Astrocyte (in vitro differentiated cells and primary cell): ENCODE measurements around the gene CKAP2.
"Not testable (repeated sequence)": the region's sequence is repeated elsewhere in the genome, so short reads cannot be mapped to it uniquely, and the experiment has no call there.

Experiments used
- EZH2 ChIP-seq: IDR thresholded peaks from 2 replicates; pipeline ENCODE4 v1.6.1; 2012; ENCODE audit warnings: mild to moderate bottlenecking, low read length, inconsistent platforms; ENCODE audit not compliant: insufficient read depth
- TF ChIP-seq, protein P1 (sequence below): IDR thresholded peaks from 2 replicates; pipeline ENCODE4 v1.5.1; 2011; ENCODE audit warnings: low read depth, mild to moderate bottlenecking, inconsistent platforms, low read length, moderate library complexity; ENCODE audit not compliant: insufficient read depth

DNA sequence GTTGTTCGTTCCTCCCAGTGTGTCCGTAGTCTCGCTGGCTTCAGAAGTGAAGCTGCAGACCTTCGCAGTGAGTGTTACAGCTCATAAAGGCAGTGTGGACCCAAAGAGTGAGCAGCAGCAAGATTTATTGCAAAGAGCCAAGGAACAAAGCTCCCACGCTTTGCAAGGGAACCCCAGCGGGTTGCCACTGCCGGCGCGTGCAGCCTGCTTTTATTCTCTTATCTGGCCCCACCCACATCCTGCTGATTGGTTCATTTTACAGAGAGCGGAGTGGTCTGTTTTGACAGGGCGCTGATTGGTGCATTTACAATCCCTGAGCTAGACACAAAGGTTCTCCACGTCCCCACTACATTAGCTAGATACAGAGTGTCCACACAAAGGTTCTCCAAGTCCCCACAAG, 47.8 kb upstream of the CKAP2 start:
- TF ChIP-seq, protein P1, sequence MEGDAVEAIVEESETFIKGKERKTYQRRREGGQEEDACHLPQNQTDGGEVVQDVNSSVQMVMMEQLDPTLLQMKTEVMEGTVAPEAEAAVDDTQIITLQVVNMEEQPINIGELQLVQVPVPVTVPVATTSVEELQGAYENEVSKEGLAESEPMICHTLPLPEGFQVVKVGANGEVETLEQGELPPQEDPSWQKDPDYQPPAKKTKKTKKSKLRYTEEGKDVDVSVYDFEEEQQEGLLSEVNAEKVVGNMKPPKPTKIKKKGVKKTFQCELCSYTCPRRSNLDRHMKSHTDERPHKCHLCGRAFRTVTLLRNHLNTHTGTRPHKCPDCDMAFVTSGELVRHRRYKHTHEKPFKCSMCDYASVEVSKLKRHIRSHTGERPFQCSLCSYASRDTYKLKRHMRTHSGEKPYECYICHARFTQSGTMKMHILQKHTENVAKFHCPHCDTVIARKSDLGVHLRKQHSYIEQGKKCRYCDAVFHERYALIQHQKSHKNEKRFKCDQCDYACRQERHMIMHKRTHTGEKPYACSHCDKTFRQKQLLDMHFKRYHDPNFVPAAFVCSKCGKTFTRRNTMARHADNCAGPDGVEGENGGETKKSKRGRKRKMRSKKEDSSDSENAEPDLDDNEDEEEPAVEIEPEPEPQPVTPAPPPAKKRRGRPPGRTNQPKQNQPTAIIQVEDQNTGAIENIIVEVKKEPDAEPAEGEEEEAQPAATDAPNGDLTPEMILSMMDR, result not testable (repeated sequence)
- not testable (repeated sequence) for TF ChIP-seq EZH2
